IMR-90 (cell line): Measurements from ENCODE around the gene ZNF48. TPM values are rescaled to one million over a fixed set of nuclear protein-coding genes. Genes with fewer than 3 reads are reported as not detected.
A peak's percentile ranks its signal among the peaks of the same experiment; 100 is the strongest.

Experiments
- ATAC-seq: fragments of 200-7000 bp; cut with Tn5 transposase; 2 replicates; pipeline ENCODE4 v1.9.1; 2020; ENCODE audit warnings: low read depth, mild to moderate bottlenecking, moderate library complexity
- BruUV-seq: library from RNA; stranded (reverse); fragments of 400-500 nt; replicated peaks from 2 replicates; lab custom pipeline; 2021; lab: Mats Ljungman, UMichigan
- CTCF ChIA-PET: fragments of 300-600 bp; formaldehyde crosslinking; extraction: SDS; loops from one replicate; lab custom pipeline; 2021; ENCODE audit warnings: antibody characterized with exemption; lab: Yijun Ruan, JAX
- POLR2A ChIA-PET: fragments of 300-600 bp; sonication (Branson Sonifier 250); formaldehyde crosslinking; loops from one replicate; lab custom pipeline; 2022; ENCODE audit warnings: antibody characterized with exemption; ENCODE audit not compliant: unreplicated experiment; lab: Charles Lee
- DNase-seq: peaks from one replicate; pipeline ENCODE4 v3.0.0; 2013
- H2AFZ ChIP-seq: replicated peaks from 2 replicates; pipeline ENCODE3; 2013; ENCODE audit warnings: low read length, mild to moderate bottlenecking; ENCODE audit not compliant: poor library complexity
- H2AK5ac ChIP-seq: 2 replicates; pipeline ENCODE4 v1.6.1; 2013; ENCODE audit warnings: low read depth, low read length, inconsistent platforms
- H2AK9ac ChIP-seq: replicated peaks from 2 replicates; pipeline ENCODE3; 2013; ENCODE audit warnings: mild to moderate bottlenecking, low read depth, low read length, moderate library complexity; ENCODE audit not compliant: poor library complexity
- H2BK120ac ChIP-seq: 2 replicates; pipeline ENCODE4 v1.6.1; 2013; ENCODE audit warnings: low read depth, low read length, inconsistent platforms
- H2BK15ac ChIP-seq: 3 replicates; pipeline ENCODE4 v1.6.1; 2013; ENCODE audit warnings: low read depth, low read length, inconsistent platforms
- H2BK20ac ChIP-seq: 2 replicates; pipeline ENCODE4 v1.6.1; 2013; ENCODE audit warnings: low read depth, mild to moderate bottlenecking, inconsistent platforms, low read length, moderate library complexity
- H2BK5ac ChIP-seq: 2 replicates; pipeline ENCODE4 v1.6.1; 2013; ENCODE audit warnings: mild to moderate bottlenecking, low read depth, low read length, inconsistent platforms; ENCODE audit not compliant: poor library complexity, severe bottlenecking
- H3K14ac ChIP-seq: replicated peaks from 2 replicates; pipeline ENCODE4 v1.6.1; 2013; ENCODE audit warnings: low read depth, low read length, inconsistent platforms
- H3K18ac ChIP-seq: 2 replicates; pipeline ENCODE4 v1.6.1; 2013; ENCODE audit warnings: low read depth, low read length, control low read depth
- H3K23ac ChIP-seq: 2 replicates; pipeline ENCODE4 v1.6.1; 2013; ENCODE audit warnings: low read depth, low read length, inconsistent platforms
- H3K27ac ChIP-seq: 2 replicates; pipeline ENCODE4 v1.5.1; 2013; ENCODE audit warnings: mild to moderate bottlenecking, control low read depth, low read length; ENCODE audit not compliant: insufficient read depth
- H3K27me3 ChIP-seq: 2 replicates; pipeline ENCODE4 v1.6.1; 2013; ENCODE audit warnings: low read length; ENCODE audit not compliant: control insufficient read depth, insufficient read depth
- H3K36me3 ChIP-seq: 2 replicates; pipeline ENCODE4 v1.6.1; 2013; ENCODE audit warnings: low read length, mixed read lengths; ENCODE audit not compliant: control insufficient read depth, insufficient read depth
- H3K4ac ChIP-seq: 2 replicates; pipeline ENCODE4 v1.6.1; 2013; ENCODE audit warnings: low read depth, low read length, inconsistent platforms
- H3K4me1 ChIP-seq: 2 replicates; pipeline ENCODE4 v1.6.1; 2013; ENCODE audit warnings: low read length, mixed read lengths; ENCODE audit not compliant: control insufficient read depth, insufficient read depth
- H3K4me2 ChIP-seq: 2 replicates; pipeline ENCODE4 v1.6.1; 2013; ENCODE audit warnings: low read depth, mild to moderate bottlenecking, control low read depth, low read length, moderate library complexity
- H3K4me3 ChIP-seq: 2 replicates; pipeline ENCODE4 v1.5.1; 2013; ENCODE audit warnings: low read depth, mild to moderate bottlenecking, control low read depth, low read length, moderate library complexity; ENCODE audit not compliant: insufficient read depth
- H3K56ac ChIP-seq: 2 replicates; pipeline ENCODE4 v1.6.1; 2013; ENCODE audit warnings: low read length, inconsistent platforms; ENCODE audit not compliant: insufficient read depth; ENCODE audit errors: extremely low read depth
- H3K79me1 ChIP-seq, 2 experiments: 2 replicates each; pipeline ENCODE4 v1.6.1; 2013; ENCODE audit warnings: low read length in 2 of 2, inconsistent platforms in 1 of 2, low read depth in 1 of 2
- H3K9ac ChIP-seq: 2 replicates; pipeline ENCODE4 v1.6.1; 2013; ENCODE audit warnings: low read depth, low read length, control low read depth
- H3K9me1 ChIP-seq: 2 replicates; pipeline ENCODE4 v1.6.1; 2013; ENCODE audit warnings: low read length, inconsistent platforms; ENCODE audit not compliant: insufficient read depth
- H3K9me3 ChIP-seq: 2 replicates; pipeline ENCODE4 v1.6.1; 2013; ENCODE audit warnings: low read length; ENCODE audit not compliant: control insufficient read depth, insufficient read depth
- H4K20me1 ChIP-seq: 2 replicates; pipeline ENCODE4 v1.6.1; 2013; ENCODE audit warnings: low read length, inconsistent platforms; ENCODE audit not compliant: insufficient read depth
- H4K5ac ChIP-seq: 2 replicates; pipeline ENCODE4 v1.6.1; 2013; ENCODE audit warnings: mild to moderate bottlenecking, low read depth, low read length, control low read depth
- H4K8ac ChIP-seq, 2 experiments: 2 replicates each; pipeline ENCODE4 v1.6.1; 2013; ENCODE audit warnings: low read depth in 2 of 2, low read length in 2 of 2, control low read depth in 1 of 2, inconsistent platforms in 1 of 2
- H4K91ac ChIP-seq: 2 replicates; pipeline ENCODE4 v1.6.1; 2013; ENCODE audit warnings: low read depth, low read length, inconsistent platforms; ENCODE audit not compliant: insufficient read depth
- CHD1 ChIP-seq: IDR thresholded peaks from 2 replicates; pipeline ENCODE4 v1.6.1; 2012; ENCODE audit warnings: low read depth, low read length, improper control_type of control experiment
- FOS ChIP-seq: fragments of 150-350 bp; IDR thresholded peaks from 2 replicates; pipeline ENCODE4 v1.6.1; 2016; ENCODE audit warnings: low read depth, low read length
- MAFK ChIP-seq: IDR thresholded peaks from 2 replicates; pipeline ENCODE4 v1.6.1; 2012; ENCODE audit warnings: low read depth, low read length, improper control_type of control experiment
- MAZ ChIP-seq: IDR thresholded peaks from 2 replicates; pipeline ENCODE4 v1.6.1; 2012; ENCODE audit warnings: low read depth, mild to moderate bottlenecking, low read length, improper control_type of control experiment, moderate library complexity, borderline replicate concordance
- MXI1 ChIP-seq: IDR thresholded peaks from 2 replicates; pipeline ENCODE4 v1.6.1; 2012; ENCODE audit warnings: low read depth, mild to moderate bottlenecking, low read length, moderate library complexity, borderline replicate concordance
- POLR2A ChIP-seq: IDR thresholded peaks from 2 replicates; pipeline ENCODE4 v1.6.1; 2012; ENCODE audit warnings: mild to moderate bottlenecking, low read depth, low read length
- RCOR1 ChIP-seq: IDR thresholded peaks from 2 replicates; pipeline ENCODE4 v1.6.1; 2012; ENCODE audit warnings: mild to moderate bottlenecking, low read length, improper control_type of control experiment; ENCODE audit not compliant: insufficient replicate concordance
- RFX5 ChIP-seq: IDR thresholded peaks from 2 replicates; pipeline ENCODE4 v1.8.0; 2012; ENCODE audit warnings: low read depth, mild to moderate bottlenecking, low read length, moderate library complexity
- SMC3 ChIP-seq: fragments of 150-350 bp; IDR thresholded peaks from 2 replicates; pipeline ENCODE4 v1.6.1; 2016; ENCODE audit warnings: low read depth, mild to moderate bottlenecking, antibody characterized with exemption, low read length, moderate library complexity
- WGBS, 2 experiments: methylation state at CpG; one replicate each; pipeline versions ENCODE4 v1.1.5 to v1.1.7; 2013; ENCODE audit warnings: missing lambda C conversion rate in 2 of 2; ENCODE audit not compliant: insufficient read length in 1 of 2; ENCODE audit errors: extremely low coverage in 2 of 2; 5-methylcytosine and 5-hydroxymethylcytosine counted together
- dilution Hi-C: fragments of 300-500 bp; cut with HindIII; formaldehyde crosslinking; loops from one replicate; pipeline ENCODE4 v1.14.3; 2018; ENCODE audit warnings: low sequenced_read_pairs; ENCODE audit not compliant: unreplicated experiment
- in situ Hi-C: fragments of 300-500 bp; cut with MboI; formaldehyde crosslinking; loops from 3 replicates; pipeline ENCODE4 v1.14.3; 2019; ENCODE audit warnings: low sequenced_read_pairs, inconsistent platforms, mixed read lengths
- intact Hi-C: fragments of 100-400 bp; cut with micrococcal nuclease; formaldehyde crosslinking; loops from 2 replicates; pipeline ENCODE4 v1.10.0; 2022
- polyA plus RNA-seq, 3 experiments: library from polyadenylated mRNA; depleted of rRNA; stranded (reverse); fragments of >200 nt; gene quantifications; 2 replicates each; pipeline ENCODE4 v1.2.3, GENCODE V29; 2012; ENCODE audit warnings: low replicate concordance in 1 of 3
- total RNA-seq: library from RNA; depleted of rRNA; stranded (reverse); fragments of >200 nt; gene quantifications from 2 replicates; pipeline ENCODE4 v1.2.3, GENCODE V29; 2012

ZNF48 gene
- total and polyA plus RNA-seq, 2 of the 4 experiments (the other 2 are of a cell fraction), result 5.8 to 6.6 TPM

DNA sequence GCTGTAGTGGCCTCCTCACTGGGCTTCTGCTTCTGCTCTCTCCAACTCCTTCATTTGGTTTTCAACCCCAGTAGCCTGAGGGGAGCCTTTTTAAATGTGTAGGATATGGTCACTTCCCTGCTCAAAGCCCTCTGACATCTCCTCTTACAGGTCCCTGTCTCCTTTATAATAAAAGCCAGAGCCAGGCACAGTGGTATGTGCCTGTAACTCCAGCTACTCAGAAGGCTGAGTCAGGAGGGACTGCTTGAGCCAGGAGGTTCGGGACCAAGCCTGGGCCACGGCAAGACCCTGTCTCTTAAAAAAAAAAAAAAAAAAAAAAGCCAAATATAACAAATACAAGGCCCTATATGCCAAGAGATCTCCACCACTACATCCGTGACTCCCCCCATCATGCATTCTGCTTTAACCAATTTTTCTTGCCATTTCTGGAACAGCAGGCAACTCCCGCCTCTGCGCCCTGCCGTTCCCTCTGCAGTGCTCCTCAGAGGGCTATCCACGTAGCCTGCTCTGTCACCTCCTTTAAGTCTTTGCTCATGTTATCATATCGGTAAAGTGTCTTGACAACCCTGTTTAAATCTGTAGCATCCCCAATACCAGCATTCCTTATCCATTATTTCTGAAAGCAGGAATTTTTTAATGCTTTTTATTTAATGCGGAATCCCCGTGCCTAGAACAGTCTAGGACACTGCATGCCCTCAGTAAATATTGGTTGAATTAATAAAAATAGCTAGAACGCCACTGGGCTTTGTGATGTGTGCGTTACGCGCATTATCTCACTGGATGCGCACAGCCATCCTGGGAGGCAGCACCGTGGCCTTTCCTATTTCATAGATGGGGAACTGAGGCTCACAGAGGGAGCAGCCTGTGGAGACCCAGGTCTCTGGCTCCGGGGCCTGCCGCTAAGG lies 21.7 kb downstream of the ZNF48 start:
- WGBS, 2 experiments, result 83% methylated on average over 7 of the region's 18 CpGs; no CpG with 5 or more reads in 1 of the 2 experiments
- Histone ChIP-seq H4K20me1 (peaks cover 9% of the 10 kb centered on the region), H3K4me1 (no peaks in the 10 kb centered on the region), H3K23ac (no peak overlapping the region; the same call in 1 of the 2 replicates), H3K36me3 (peaks cover 14% of the 10 kb centered on the region), H2AK5ac (no peak overlapping the region), H3K9me1 (peaks cover 6% of the 10 kb centered on the region; the same call in 1 of the 2 replicates), H3K14ac (no peak overlapping the region), H4K8ac (0 out of 4 replicates have a peak overlapping the region, but pooled peaks of 1 of the 2 experiments have one; percentile 52), H4K5ac (no peak overlapping the region), H3K79me1 (peaks cover 0 to 35% of the 10 kb centered on the region in 2 experiments; a peak in 2 of 4 replicates), H3K9me3 (no peaks in the 10 kb centered on the region), H3K56ac (no peak overlapping the region), H3K4ac (no peak overlapping the region), H3K9ac (no peak overlapping the region), H3K4me3 (peak overlapping the region; percentile 65), H2BK15ac (no peak overlapping the region), H2BK120ac (no peak overlapping the region), H2AFZ (peak overlapping the region; percentile 95), H3K4me2 (peak overlapping the region; percentile 68), H3K27me3 (no peaks in the 10 kb centered on the region), H2AK9ac (peak overlapping the region; percentile 82), H3K18ac (no peak overlapping the region), H3K27ac (no peak overlapping the region), H4K91ac (no peak overlapping the region), H2BK20ac (no peak overlapping the region), H2BK5ac (no peak overlapping the region)
- ATAC-seq, result no peak
- in situ Hi-C loops (loop anchor here (25.0 kb wide), 1 partner anchor 230 kb away; the partner anchor contains the start of genes BOLA2B, CORO1A, SLX1A and SULT1A3), intact Hi-C loops (no loop called here), dilution Hi-C loops (no loop called here)
- DNase-seq, result no peak
- CTCF ChIA-PET, result interaction anchor here (0.7 kb wide), 1 partner anchor 7 kb away, joined by 3 read pairs; no protein-coding TSS in a partner anchor
- POLR2A ChIA-PET, result interaction anchor here (0.5 kb wide), 1 partner anchor 10 kb away, joined by 3 read pairs; the partner anchor contains the start of gene ZNF771
- TF ChIP-seq RFX5 (no peak), SMC3 (no peak), POLR2A (no peak), RCOR1 (no peak), MAZ (no peak), CHD1 (no peak), MAFK (no peak), MXI1 (no peak), FOS (no peak)
- no TSS peak for BruUV-seq
